CD4-positive, alpha-beta T cell (primary cell): ENCODE results near the gene KCNMA1. TPM values are rescaled to one million over a fixed set of nuclear protein-coding genes. Genes with fewer than 3 reads are reported as not detected.

Experiments used
- ATAC-seq: fragments of 200-7000 bp; cut with Tn5 transposase; one replicate; pipeline ENCODE4 v1.10.0; 2022; ENCODE audit warnings: mild to moderate bottlenecking; ENCODE audit not compliant: poor library complexity
- CTCF ChIA-PET: fragments of 350-600 bp; sonication (Branson Sonifier 250); formaldehyde crosslinking; loops from one replicate; lab custom pipeline; 2021; ENCODE audit warnings: antibody characterized with exemption, inconsistent platforms; lab: Charles Lee
- POLR2A ChIA-PET: fragments of 350-600 bp; sonication (Branson Sonifier 250); formaldehyde crosslinking; loops from one replicate; lab custom pipeline; 2021; ENCODE audit warnings: antibody characterized with exemption, inconsistent platforms; lab: Charles Lee
- DNase-seq, 14 experiments: peaks; one replicate each; pipeline ENCODE4 v3.0.0-alpha.2; 2013 to 2020; ENCODE audit warnings: mixed read lengths in 2 of 14
- H3K27ac ChIP-seq, 2 donors: one replicate each; pipeline versions ENCODE4 v1.5.1 to v1.7.0; 2013; ENCODE audit warnings: low read length in 2 of 2, low read depth in 1 of 2, mild to moderate bottlenecking in 1 of 2
- H3K27me3 ChIP-seq, 2 experiments: 1 replicate in 1 of 2; 2 replicates in 1 of 2; pipeline versions ENCODE4 v1.6.1 to v1.7.0; 2013; ENCODE audit warnings: low read length in 2 of 2, control low read depth in 1 of 2, mild to moderate bottlenecking in 1 of 2, moderate library complexity in 1 of 2; ENCODE audit not compliant: insufficient read depth in 2 of 2, control insufficient read depth in 1 of 2
- H3K36me3 ChIP-seq: one replicate; pipeline ENCODE4 v1.6.1; 2013; ENCODE audit warnings: low read length, control low read depth; ENCODE audit not compliant: insufficient read depth
- H3K4me1 ChIP-seq: one replicate; pipeline ENCODE4 v1.6.1; 2013; ENCODE audit warnings: low read length, control low read depth; ENCODE audit not compliant: insufficient read depth
- H3K4me3 ChIP-seq: one replicate; pipeline ENCODE4 v1.5.1; 2013; ENCODE audit warnings: mild to moderate bottlenecking, low read length, moderate library complexity
- H3K9me3 ChIP-seq, 2 experiments: 1 replicate in 1 of 2; 2 replicates in 1 of 2; pipeline versions ENCODE4 v1.6.1 to v1.7.0; 2013; ENCODE audit warnings: low read length in 2 of 2, mild to moderate bottlenecking in 2 of 2, control low read depth in 1 of 2, moderate library complexity in 1 of 2; ENCODE audit not compliant: control insufficient read depth in 1 of 2, insufficient read depth in 1 of 2
- H3K27ac Mint-ChIP-seq: one replicate; pipeline ENCODE4 v1.8.0; 2020; ENCODE audit warnings: mixed read lengths
- H3K27me3 Mint-ChIP-seq: one replicate; pipeline ENCODE4 v1.8.0; 2021; ENCODE audit warnings: mixed read lengths
- H3K36me3 Mint-ChIP-seq: one replicate; pipeline ENCODE4 v1.8.0; 2021; ENCODE audit warnings: low read depth, mixed read lengths
- H3K4me1 Mint-ChIP-seq: one replicate; pipeline ENCODE4 v1.8.0; 2021; ENCODE audit warnings: low read depth, mixed read lengths
- H3K4me3 Mint-ChIP-seq: one replicate; pipeline ENCODE4 v1.8.0; 2020; ENCODE audit warnings: mild to moderate bottlenecking, mixed read lengths
- H3K9me3 Mint-ChIP-seq: one replicate; pipeline ENCODE4 v1.8.0; 2020; ENCODE audit warnings: mixed read lengths
- intact Hi-C, 2 experiments: fragments of 100-400 bp; cut with DNase I in 1 of 2; cut with micrococcal nuclease in 1 of 2; formaldehyde crosslinking; loops; one replicate each; pipeline versions ENCODE4 v1.15.1 to v1.9.0; 2023 to 2025; cut with DNase I, micrococcal nuclease
- total RNA-seq, 174 experiments: library from RNA in 2 of 174; stranded (reverse) in 2 of 174; gene quantifications; one replicate each; pipeline ENCODE4 v1.2.3 and lab custom pipeline; 2021 to 2026
- TF ChIP-seq, protein P1 (sequence below): fragments of 200-600 bp; IDR thresholded peaks from one replicate; pipeline ENCODE4 v1.8.0; 2022; ENCODE audit warnings: antibody characterized with exemption, mild to moderate bottlenecking

The KCNMA1 gene
- total RNA-seq, 2 experiments from 2014 or later: not detected

- intact Hi-C loops: no loop called here
- Mint-ChIP-seq H3K4me1 (no peaks in the 10 kb centered on the region), H3K27me3 (peaks cover 5% of the 10 kb centered on the region), H3K4me3 (no peak overlapping the region), H3K36me3 (no peaks in the 10 kb centered on the region), H3K27ac (no peak overlapping the region), H3K9me3 (no peaks in the 10 kb centered on the region)
- ATAC-seq: no peak
- H3K27ac ChIP-seq: no peak overlapping the region
- TF ChIP-seq, protein P1, sequence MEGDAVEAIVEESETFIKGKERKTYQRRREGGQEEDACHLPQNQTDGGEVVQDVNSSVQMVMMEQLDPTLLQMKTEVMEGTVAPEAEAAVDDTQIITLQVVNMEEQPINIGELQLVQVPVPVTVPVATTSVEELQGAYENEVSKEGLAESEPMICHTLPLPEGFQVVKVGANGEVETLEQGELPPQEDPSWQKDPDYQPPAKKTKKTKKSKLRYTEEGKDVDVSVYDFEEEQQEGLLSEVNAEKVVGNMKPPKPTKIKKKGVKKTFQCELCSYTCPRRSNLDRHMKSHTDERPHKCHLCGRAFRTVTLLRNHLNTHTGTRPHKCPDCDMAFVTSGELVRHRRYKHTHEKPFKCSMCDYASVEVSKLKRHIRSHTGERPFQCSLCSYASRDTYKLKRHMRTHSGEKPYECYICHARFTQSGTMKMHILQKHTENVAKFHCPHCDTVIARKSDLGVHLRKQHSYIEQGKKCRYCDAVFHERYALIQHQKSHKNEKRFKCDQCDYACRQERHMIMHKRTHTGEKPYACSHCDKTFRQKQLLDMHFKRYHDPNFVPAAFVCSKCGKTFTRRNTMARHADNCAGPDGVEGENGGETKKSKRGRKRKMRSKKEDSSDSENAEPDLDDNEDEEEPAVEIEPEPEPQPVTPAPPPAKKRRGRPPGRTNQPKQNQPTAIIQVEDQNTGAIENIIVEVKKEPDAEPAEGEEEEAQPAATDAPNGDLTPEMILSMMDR: no peak
- H3K4me3 ChIP-seq: no peak overlapping the region
- no peaks in the 10 kb centered on the region for H3K4me1 ChIP-seq
- DNase-seq: no peak
- peaks cover 0 to 12% of the 10 kb centered on the region in 2 experiments for H3K9me3 ChIP-seq
- CTCF ChIA-PET: no interaction called here
- POLR2A ChIA-PET: no interaction called here
- no peaks in the 10 kb centered on the region for H3K27me3 ChIP-seq
- no peaks in the 10 kb centered on the region for H3K36me3 ChIP-seq
Measured at GRCh38 chr10:77359287-77359691, 278.3 kb downstream of the KCNMA1 start.

DNA sequence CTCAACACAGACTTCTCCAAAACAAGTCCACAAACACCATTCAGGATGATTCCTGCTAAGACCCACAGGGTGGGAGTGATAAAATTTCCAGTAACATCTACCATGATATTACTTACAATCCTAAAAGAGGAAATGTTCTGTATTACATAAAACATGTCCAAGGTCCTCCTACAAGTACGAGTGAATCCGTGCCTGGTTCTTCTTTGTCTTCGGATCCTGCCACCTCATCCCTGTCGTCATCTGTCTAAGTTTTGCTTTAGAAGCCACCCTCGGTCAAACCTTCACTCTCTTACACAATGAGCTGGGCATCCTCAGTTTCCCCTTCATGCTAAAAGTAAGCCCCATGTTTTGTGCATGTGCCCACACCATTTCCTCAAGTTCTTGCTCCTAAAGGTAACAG is 279.0 kb downstream of the KCNMA1 start:
- no peaks in the 10 kb centered on the region for H3K27me3 ChIP-seq
- CTCF ChIA-PET: no interaction called here
- H3K9me3 ChIP-seq: peaks cover 0 to 12% of the 10 kb centered on the region in 2 experiments
- Mint-ChIP-seq H3K4me1 (no peaks in the 10 kb centered on the region), H3K9me3 (no peaks in the 10 kb centered on the region), H3K4me3 (no peak overlapping the region), H3K36me3 (no peaks in the 10 kb centered on the region), H3K27me3 (peaks cover 5% of the 10 kb centered on the region), H3K27ac (no peak overlapping the region)
- DNase-seq: no peak
- no peak overlapping the region for H3K27ac ChIP-seq
- TF ChIP-seq, protein P1: no peak
- intact Hi-C loops: no loop called here
- no peaks in the 10 kb centered on the region for H3K36me3 ChIP-seq
- ATAC-seq: no peak
- no peak overlapping the region for H3K4me3 ChIP-seq
- POLR2A ChIA-PET: no interaction called here
- H3K4me1 ChIP-seq: no peaks in the 10 kb centered on the region

DNA sequence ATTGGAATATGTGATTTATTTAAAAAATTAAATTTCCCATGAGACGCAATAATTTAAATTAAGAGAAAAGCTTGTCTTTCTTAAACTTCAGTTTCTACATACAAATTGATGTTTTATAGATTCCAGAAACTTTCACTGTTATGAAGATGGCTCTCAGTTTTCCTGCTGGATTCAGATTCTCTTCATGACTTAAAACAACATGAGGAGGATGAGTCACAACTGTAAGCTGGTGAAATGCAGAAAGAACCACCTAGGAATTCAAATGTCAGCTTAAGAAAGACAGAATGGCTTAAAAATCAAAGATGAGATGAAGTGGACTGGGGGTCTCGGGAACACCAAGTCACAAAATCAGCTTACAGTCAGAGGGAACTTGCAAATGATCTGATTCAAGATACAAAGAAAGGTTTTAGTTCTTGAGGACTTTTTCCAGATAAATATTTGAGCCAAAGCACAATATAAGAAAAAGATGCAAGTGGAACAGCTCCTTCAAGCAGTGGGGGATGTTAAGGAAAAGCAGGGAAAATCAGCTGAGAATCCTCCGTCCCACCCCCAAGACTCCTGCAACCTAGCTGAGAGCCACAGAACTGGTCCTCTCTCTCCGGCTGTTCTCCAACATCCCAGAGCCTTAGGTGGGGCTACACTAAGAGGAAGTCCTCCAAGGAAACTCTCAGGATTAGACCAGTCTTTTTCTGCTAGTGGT is 279.8 kb downstream of the KCNMA1 start:
- intact Hi-C loops: no loop called here
- Mint-ChIP-seq H3K27me3 (peaks cover 5% of the 10 kb centered on the region), H3K4me1 (no peaks in the 10 kb centered on the region), H3K4me3 (no peak overlapping the region), H3K9me3 (no peaks in the 10 kb centered on the region), H3K36me3 (no peaks in the 10 kb centered on the region), H3K27ac (no peak overlapping the region)
- DNase-seq: no peak
- H3K4me3 ChIP-seq: no peak overlapping the region
- POLR2A ChIA-PET: no interaction called here
- no peak for ATAC-seq
- H3K36me3 ChIP-seq: no peaks in the 10 kb centered on the region
- TF ChIP-seq, protein P1: no peak
- no peaks in the 10 kb centered on the region for H3K4me1 ChIP-seq
- peaks cover 0 to 12% of the 10 kb centered on the region in 2 experiments for H3K9me3 ChIP-seq
- CTCF ChIA-PET: no interaction called here
- no peaks in the 10 kb centered on the region for H3K27me3 ChIP-seq
- H3K27ac ChIP-seq: no peak overlapping the region
